Effector memory CD4-positive, alpha-beta T cell (primary cell): ENCODE measurements around the gene PRSS50.
"Not testable (repeated sequence)": the region's sequence is repeated elsewhere in the genome, so short reads cannot be mapped to it uniquely, and the experiment has no call there.

Experiments used
- DNase-seq, 3 donors: peaks; one replicate each; pipeline ENCODE4 v3.0.0-alpha.2; 2020
- H3K27ac ChIP-seq: 2 replicates; pipeline ENCODE4 v1.7.0; 2013; ENCODE audit warnings: mild to moderate bottlenecking, low read length, moderate library complexity; ENCODE audit not compliant: insufficient read depth, poor library complexity, severe bottlenecking
- H3K27me3 ChIP-seq: replicated peaks from 2 replicates; pipeline ENCODE4 v1.7.0; 2013; ENCODE audit warnings: mild to moderate bottlenecking, low read length; ENCODE audit not compliant: insufficient read depth, control insufficient read depth, poor library complexity, severe bottlenecking
- H3K36me3 ChIP-seq: 2 replicates; pipeline ENCODE4 v1.7.0; 2013; ENCODE audit warnings: mild to moderate bottlenecking, low read length, moderate library complexity; ENCODE audit not compliant: control insufficient read depth, insufficient read depth
- H3K4me1 ChIP-seq: 2 replicates; pipeline ENCODE4 v1.7.0; 2013; ENCODE audit warnings: low read length, mild to moderate bottlenecking; ENCODE audit not compliant: control insufficient read depth, insufficient read depth, poor library complexity, severe bottlenecking
- H3K4me3 ChIP-seq: 2 replicates; pipeline ENCODE4 v1.7.0; 2013; ENCODE audit warnings: low read length, low read depth, mild to moderate bottlenecking; ENCODE audit not compliant: insufficient read depth, poor library complexity, severe bottlenecking
- H3K9me3 ChIP-seq: 2 replicates; pipeline ENCODE4 v1.7.0; 2013; ENCODE audit warnings: mild to moderate bottlenecking, low read length, moderate library complexity; ENCODE audit not compliant: control insufficient read depth

Gene PRSS50

DNA sequence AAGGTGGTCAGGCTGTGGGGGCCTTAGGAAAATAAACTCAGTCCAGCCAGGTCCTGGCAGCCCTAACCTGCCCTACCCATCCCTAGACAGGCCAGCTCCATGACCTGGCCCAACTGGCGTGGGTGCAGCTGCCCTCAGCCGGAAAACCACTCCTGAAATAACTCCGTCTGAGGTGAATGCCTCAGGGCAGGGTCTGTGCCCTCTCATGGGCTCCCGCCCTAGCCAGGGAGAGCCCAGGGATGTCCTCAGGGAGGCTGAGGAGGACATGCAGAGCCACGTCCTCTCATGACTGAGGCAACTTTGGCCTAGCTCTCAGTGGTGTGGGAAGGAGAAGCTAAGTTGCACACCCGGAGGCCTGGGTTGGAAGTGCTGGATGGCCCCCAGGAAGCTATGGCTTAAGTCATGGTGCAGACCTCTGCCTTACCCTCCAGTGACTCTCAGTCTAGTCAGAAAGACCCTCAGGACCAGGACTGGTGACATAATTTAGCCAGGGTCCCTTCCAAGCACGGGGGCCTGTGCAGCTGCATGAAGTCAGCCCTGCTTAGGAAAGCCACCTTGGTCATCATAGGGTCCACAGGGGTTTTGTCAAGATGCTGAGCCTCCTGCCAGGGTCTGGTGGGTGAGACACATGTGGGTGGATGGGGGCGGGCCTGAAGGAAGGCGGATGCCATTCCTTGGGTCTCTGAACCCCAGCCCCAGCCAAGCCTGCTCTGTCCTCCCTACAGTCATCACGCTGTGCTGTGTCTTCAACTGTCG lies 9.1 kb downstream of the PRSS50 start:
- H3K27ac ChIP-seq = no peak overlapping the region
- H3K9me3 ChIP-seq = no peaks in the 10 kb centered on the region
- H3K36me3 ChIP-seq = no peaks in the 10 kb centered on the region
- no peak for DNase-seq
- no peaks in the 10 kb centered on the region for H3K4me1 ChIP-seq
- no peaks in the 10 kb centered on the region for H3K27me3 ChIP-seq
- no peak overlapping the region for H3K4me3 ChIP-seq

GRCh38 chr3:46707601-46708011 lies 10.1 kb downstream of the PRSS50 start:
- no peak for DNase-seq

GRCh38 chr3:46706771-46707582 lies 10.7 kb downstream of the PRSS50 start:
- no peaks in the 10 kb centered on the region for H3K36me3 ChIP-seq
- DNase-seq = no peak
- no peaks in the 10 kb centered on the region for H3K9me3 ChIP-seq
- H3K27ac ChIP-seq = no peak overlapping the region
- no peak overlapping the region for H3K4me3 ChIP-seq
- H3K4me1 ChIP-seq = no peaks in the 10 kb centered on the region
- no peaks in the 10 kb centered on the region for H3K27me3 ChIP-seq

More at GRCh38 chr3:46707601-46708011, 10.1 kb downstream of the PRSS50 start:
- Histone ChIP-seq H3K4me1 (no peaks in the 10 kb centered on the region), H3K36me3 (no peaks in the 10 kb centered on the region), H3K9me3 (no peaks in the 10 kb centered on the region), H3K27ac (no peak overlapping the region), H3K4me3 (no peak overlapping the region), H3K27me3 (no peaks in the 10 kb centered on the region)

GRCh38 chr3:46705751-46706552 lies 11.7 kb downstream of the PRSS50 start:
- Histone ChIP-seq H3K27me3 (peaks cover 5% of the 10 kb centered on the region), H3K36me3 (no peaks in the 10 kb centered on the region)
- no peak for DNase-seq

GRCh38 chr3:46705022-46705530 lies 12.6 kb downstream of the PRSS50 start:
- H3K27ac ChIP-seq = no peak overlapping the region
- peak; percentile 42 to 54 (median 44) for DNase-seq
- no peaks in the 10 kb centered on the region for H3K36me3 ChIP-seq
- H3K4me3 ChIP-seq = no peak overlapping the region
- H3K27me3 ChIP-seq = peaks cover 5% of the 10 kb centered on the region
- no peaks in the 10 kb centered on the region for H3K9me3 ChIP-seq
- H3K4me1 ChIP-seq = peaks cover 6% of the 10 kb centered on the region

More at GRCh38 chr3:46705751-46706552, 11.7 kb downstream of the PRSS50 start:
- H3K4me3 ChIP-seq = no peak overlapping the region
- H3K27ac ChIP-seq = no peak overlapping the region
- peaks cover 6% of the 10 kb centered on the region for H3K4me1 ChIP-seq
- H3K9me3 ChIP-seq = no peaks in the 10 kb centered on the region

GRCh38 chr3:46704346-46704745 lies 13.3 kb downstream of the PRSS50 start:
- not testable (repeated sequence) for H3K4me1 ChIP-seq, H3K4me3 ChIP-seq, H3K27ac ChIP-seq, DNase-seq, H3K9me3 ChIP-seq, H3K36me3 ChIP-seq, H3K27me3 ChIP-seq

DNA sequence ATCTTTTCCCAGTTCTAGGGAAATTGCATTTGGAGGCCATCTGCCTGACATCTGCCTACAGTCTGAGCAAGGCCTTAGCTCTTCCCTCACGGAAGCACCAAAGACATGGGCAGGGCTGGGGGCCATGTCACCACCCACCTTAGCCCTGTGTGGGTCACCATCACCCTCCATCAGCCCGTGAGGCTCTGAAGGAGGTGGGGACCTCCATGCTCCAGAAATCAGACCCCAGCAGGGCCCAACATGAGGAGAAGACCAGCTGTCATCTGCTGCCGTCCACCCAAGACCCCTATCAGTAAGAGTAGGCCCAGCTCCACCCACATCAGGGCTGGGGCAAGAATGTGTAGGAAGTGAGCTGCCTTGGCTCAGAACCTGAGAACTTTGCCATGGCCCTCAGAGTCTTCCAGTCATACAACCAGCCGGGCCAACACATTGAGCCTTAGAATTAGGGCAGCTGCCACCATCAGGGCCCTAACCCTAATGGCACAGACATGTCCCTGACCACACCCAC lies 14.6 kb downstream of the PRSS50 start:
- Histone ChIP-seq H3K4me1 (peaks cover 6% of the 10 kb centered on the region), H3K9me3 (no peaks in the 10 kb centered on the region), H3K4me3 (no peak overlapping the region), H3K27me3 (peaks cover 5% of the 10 kb centered on the region), H3K36me3 (no peaks in the 10 kb centered on the region), H3K27ac (no peak overlapping the region)
- no peak for DNase-seq

DNA sequence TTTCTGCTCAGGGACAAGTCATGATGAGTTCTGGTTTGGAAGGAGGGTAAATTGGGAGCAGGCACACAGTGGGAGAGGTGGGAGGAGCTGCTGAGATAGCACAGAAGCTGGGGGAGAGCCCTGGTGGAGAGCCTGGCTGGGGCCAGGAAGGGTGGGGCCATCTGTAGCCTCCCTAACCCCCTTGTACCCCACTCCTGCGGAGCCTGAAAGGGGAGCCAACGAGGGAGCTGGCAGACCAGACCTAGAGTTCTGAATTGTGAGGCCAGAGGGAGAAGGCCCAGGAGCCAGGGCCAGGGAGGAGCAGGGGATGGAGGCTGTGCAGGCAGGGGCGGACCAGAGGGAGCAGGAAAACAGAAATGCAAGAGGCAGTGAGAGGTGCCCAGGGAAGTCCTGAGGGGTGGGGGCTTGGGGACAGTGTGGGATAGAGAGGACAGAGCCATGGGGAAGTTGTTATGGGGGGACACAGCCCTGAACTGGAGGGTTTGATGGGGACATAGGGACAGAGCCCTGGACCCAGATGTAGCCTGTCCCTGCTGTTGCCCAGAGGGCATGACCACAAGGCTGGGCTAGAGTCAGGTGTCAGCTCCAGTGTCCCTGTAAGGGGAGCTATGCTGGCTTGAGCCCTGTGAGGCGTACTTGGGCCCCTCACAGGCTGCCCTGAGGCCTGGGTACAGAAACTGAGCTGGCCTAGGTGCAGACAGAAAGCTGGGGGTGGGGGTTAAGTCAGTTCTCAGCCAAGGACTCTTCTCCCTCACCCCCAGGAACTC lies 15.2 kb downstream of the PRSS50 start:
- H3K27me3 ChIP-seq = peaks cover 5% of the 10 kb centered on the region
- H3K4me1 ChIP-seq = peaks cover 6% of the 10 kb centered on the region
- DNase-seq = no peak
- no peaks in the 10 kb centered on the region for H3K36me3 ChIP-seq
- no peaks in the 10 kb centered on the region for H3K9me3 ChIP-seq
- no peak overlapping the region for H3K4me3 ChIP-seq
- no peak overlapping the region for H3K27ac ChIP-seq
